GM18873 (cell line): ENCODE data around the gene NAPG.
"Not testable (repeated sequence)": the region's sequence is repeated elsewhere in the genome, so short reads cannot be mapped to it uniquely, and the experiment has no call there.

ENCODE experiments used
- ATAC-seq: cut with Tn5 transposase; IDR thresholded peaks from one replicate; pipeline ENCODE4 v1.9.1; 2021; ENCODE audit warnings: mild to moderate bottlenecking, moderate library complexity, moderate number of reproducible peaks; ENCODE audit not compliant: unreplicated experiment, low FRiP score

NAPG gene

GRCh38 chr18:10525697-10526560 lies at the start of gene NAPG:
NAPG (plus strand) TSS chr18:10526027; CDS start chr18:10526103, 76 bp downstream.
- ATAC-seq: peak; percentile 65

GRCh38 chr18:10476338-10476791 lies 49.5 kb upstream of the NAPG start:
- no peak for ATAC-seq

- ATAC-seq: no peak
Measured at GRCh38 chr18:10477121-10477862, 48.5 kb upstream of the NAPG start.

GRCh38 chr18:10477863-10478260 lies 48.0 kb upstream of the NAPG start:
- ATAC-seq: no peak

- ATAC-seq: no peak
Measured at GRCh38 chr18:10481831-10482230, 44.0 kb upstream of the NAPG start.

GRCh38 chr18:10482363-10482984 lies 43.4 kb upstream of the NAPG start:
- ATAC-seq: no peak

- peak; percentile 63 for ATAC-seq
Measured at GRCh38 chr18:10482985-10483949, 42.6 kb upstream of the NAPG start.

- no peak for ATAC-seq
Measured at GRCh38 chr18:10485475-10485874, 40.4 kb upstream of the NAPG start.

- ATAC-seq: no peak
Measured at GRCh38 chr18:10486362-10486761, 39.5 kb upstream of the NAPG start.

- ATAC-seq: no peak
Measured at GRCh38 chr18:10487154-10487553, 38.7 kb upstream of the NAPG start.

- no peak for ATAC-seq
Measured at GRCh38 chr18:10488017-10488416, 37.8 kb upstream of the NAPG start.

- ATAC-seq: peak; percentile 95
Measured at GRCh38 chr18:10490401-10491165, 35.2 kb upstream of the NAPG start.

GRCh38 chr18:10495936-10496335 lies 29.9 kb upstream of the NAPG start:
- no peak for ATAC-seq

- no peak for ATAC-seq
Measured at GRCh38 chr18:10497206-10497749, 28.5 kb upstream of the NAPG start.

GRCh38 chr18:10499230-10499629 lies 26.6 kb upstream of the NAPG start:
- ATAC-seq: no peak

- no peak for ATAC-seq
Measured at GRCh38 chr18:10500038-10500437, 25.8 kb upstream of the NAPG start.

- ATAC-seq: no peak
Measured at GRCh38 chr18:10504723-10505122, 21.1 kb upstream of the NAPG start.

GRCh38 chr18:10505892-10506291 lies 19.9 kb upstream of the NAPG start:
- ATAC-seq: not testable (repeated sequence)

GRCh38 chr18:10508591-10508990 lies 17.2 kb upstream of the NAPG start:
- no peak for ATAC-seq
